HG02870 (cell line): ENCODE data around the gene ZDHHC22.

Experiments used
- ATAC-seq: cut with Tn5 transposase; IDR thresholded peaks from one replicate; pipeline ENCODE4 v1.9.1; 2021; ENCODE audit warnings: mild to moderate bottlenecking, moderate library complexity; ENCODE audit not compliant: unreplicated experiment

ZDHHC22 gene

GRCh38 chr14:77158175-77158881, 16.7 kb upstream of the ZDHHC22 start:
- ATAC-seq = no peak

GRCh38 chr14:77157740-77158139, 16.1 kb upstream of the ZDHHC22 start:
- ATAC-seq = no peak

GRCh38 chr14:77155083-77155482, 13.5 kb upstream of the ZDHHC22 start:
- ATAC-seq = no peak

- ATAC-seq = no peak
Measured at GRCh38 chr14:77154421-77154820, 12.8 kb upstream of the ZDHHC22 start.

GRCh38 chr14:77153802-77154201, 12.2 kb upstream of the ZDHHC22 start:
- ATAC-seq = no peak

- ATAC-seq = no peak
Measured at GRCh38 chr14:77151918-77152588, 10.5 kb upstream of the ZDHHC22 start.

GRCh38 chr14:77151245-77151644, 9.7 kb upstream of the ZDHHC22 start:
- ATAC-seq = no peak

GRCh38 chr14:77148510-77149231, 7.1 kb upstream of the ZDHHC22 start:
- ATAC-seq = no peak

GRCh38 chr14:77145975-77146740, 4.6 kb upstream of the ZDHHC22 start:
- ATAC-seq = no peak

GRCh38 chr14:77144412-77145115, 3.0 kb upstream of the ZDHHC22 start:
- no peak for ATAC-seq

GRCh38 chr14:77143071-77143470, 1.5 kb upstream of the ZDHHC22 start:
- ATAC-seq = no peak

- no peak for ATAC-seq
Measured at GRCh38 chr14:77142005-77142800, 612 bp upstream of the ZDHHC22 start.

- ATAC-seq = no peak
Measured at GRCh38 chr14:77140359-77141213, 1.0 kb downstream of the ZDHHC22 start.

- no peak for ATAC-seq
Measured at GRCh38 chr14:77139540-77140358, 1.8 kb downstream of the ZDHHC22 start.

- ATAC-seq = no peak
Measured at GRCh38 chr14:77139022-77139421, 2.6 kb downstream of the ZDHHC22 start.

- peak; percentile 63 for ATAC-seq
Measured at GRCh38 chr14:77133720-77134338, 7.8 kb downstream of the ZDHHC22 start.

GRCh38 chr14:77131871-77132486, 9.6 kb downstream of the ZDHHC22 start:
- no peak for ATAC-seq
